ENCODE results near the gene TSSK2.
A peak's percentile ranks its signal among the peaks of the same experiment; 100 is the strongest.

The TSSK2 gene

GRCh38 chr22:19169002-19169946 is 38.2 kb downstream of the TSSK2 start:
- no peak overlapping the region; a peak in 1 of 22 replicates for H3K9ac ChIP-seq
- H3K27me3 ChIP-seq, result peaks cover 45 to 58% (median 55%) of the 10 kb centered on the region in 11 experiments
- 0 out of 20 replicates have a peak overlapping the region, but pooled peaks of 1 of the 10 experiments have one; percentile 99 for H3K4me3 ChIP-seq
- peaks cover 0 to 25% (median 18%) of the 10 kb centered on the region in 11 experiments; a peak in 13 of 22 replicates for H4K20me1 ChIP-seq
- TF ChIP-seq Cebpa-rat (IDR thresholded peaks at IDR 0.05), result no peak
- no peak overlapping the region for H3K27ac ChIP-seq
- H3K9me3 ChIP-seq (replicated peaks in 1 of 11), result peaks cover 0 to 6% (median 0%) of the 10 kb centered on the region in 11 experiments; a peak in 4 of 22 replicates
- H3K4me1 ChIP-seq, result peaks cover 29 to 33% (median 31%) of the 10 kb centered on the region in 10 experiments
- H3K4me2 ChIP-seq, result no peak overlapping the region
- H3K36me3 ChIP-seq, result peaks cover 0 to 10% (median 0%) of the 10 kb centered on the region in 11 experiments; a peak in 4 of 22 replicates

GRCh38 chr22:19169947-19170318 is 38.8 kb downstream of the TSSK2 start:
- no peak for TF ChIP-seq Cebpa-rat (IDR thresholded peaks at IDR 0.05)
- peaks cover 35 to 40% (median 38%) of the 10 kb centered on the region in 10 experiments for H3K4me1 ChIP-seq
- H3K36me3 ChIP-seq, result peaks cover 0 to 11% (median 2%) of the 10 kb centered on the region in 11 experiments; a peak in 7 of 22 replicates
- H3K4me3 ChIP-seq, result peak overlapping the region in 3 of 10 experiments; percentile 96 to 100 (median 99); a peak in 1 of 20 replicates
- H4K20me1 ChIP-seq, result peaks cover under 1 to 31% (median 24%) of the 10 kb centered on the region in 11 experiments; a peak in 18 of 22 replicates
- no peak overlapping the region for H3K9ac ChIP-seq
- peaks cover 45 to 58% (median 55%) of the 10 kb centered on the region in 11 experiments for H3K27me3 ChIP-seq
- H3K9me3 ChIP-seq (replicated peaks in 1 of 11), result no peaks in the 10 kb centered on the region
- no peak overlapping the region for H3K27ac ChIP-seq
- peak overlapping the region in 7 of 11 experiments; percentile 96 to 100 (median 99); a peak in 5 of 22 replicates for H3K4me2 ChIP-seq

GRCh38 chr22:19172213-19173046 is 41.3 kb downstream of the TSSK2 start:
- H3K36me3 ChIP-seq, result peaks cover 0 to 36% (median 13%) of the 10 kb centered on the region in 11 experiments; a peak in 10 of 22 replicates
- H4K20me1 ChIP-seq, result peaks cover 8 to 56% (median 42%) of the 10 kb centered on the region in 11 experiments; a peak in 19 of 22 replicates
- H3K27me3 ChIP-seq, result peaks cover 33 to 39% (median 38%) of the 10 kb centered on the region in 11 experiments
- no peaks in the 10 kb centered on the region for H3K9me3 ChIP-seq (replicated peaks in 1 of 11)
- H3K9ac ChIP-seq, result peak overlapping the region; percentile 95 to 100 (median 98)
- peak overlapping the region; percentile 96 to 100 (median 98) for H3K4me2 ChIP-seq
- peak overlapping the region; percentile 84 to 99 (median 96) for H3K27ac ChIP-seq
- no peak for TF ChIP-seq Cebpa-rat (IDR thresholded peaks at IDR 0.05)
- peaks cover 60 to 64% (median 63%) of the 10 kb centered on the region in 10 experiments for H3K4me1 ChIP-seq
- H3K4me3 ChIP-seq, result peak overlapping the region; percentile 90 to 100 (median 98)

- Histone ChIP-seq H3K36me3 (peaks cover 0 to 38% (median 13%) of the 10 kb centered on the region in 11 experiments; a peak in 10 of 22 replicates), H3K4me1 (peaks cover 64 to 69% (median 67%) of the 10 kb centered on the region in 10 experiments), H3K4me2 (peak overlapping the region; percentile 96 to 100 (median 98)), H3K27ac (peak overlapping the region in 9 of 11 experiments; percentile 91 to 99 (median 97); a peak in 18 of 22 replicates), H3K9ac (peak overlapping the region; percentile 95 to 100 (median 98); a peak in 21 of 22 replicates), H4K20me1 (peaks cover 8 to 62% (median 47%) of the 10 kb centered on the region in 11 experiments; a peak in 19 of 22 replicates), H3K9me3 (replicated peaks in 1 of 11) (no peaks in the 10 kb centered on the region), H3K27me3 (peaks cover 24 to 30% (median 29%) of the 10 kb centered on the region in 11 experiments), H3K4me3 (peak overlapping the region; percentile 2 to 100 (median 97); a peak in 18 of 20 replicates)
- TF ChIP-seq Cebpa-rat (IDR thresholded peaks at IDR 0.05), result no peak
Measured at GRCh38 chr22:19173047-19174035, 42.2 kb downstream of the TSSK2 start.

- peak overlapping the region in 9 of 10 experiments; percentile 2 to 100 (median 98); a peak in 17 of 20 replicates for H3K4me3 ChIP-seq
Measured at GRCh38 chr22:19174106-19175025, 43.3 kb downstream of the TSSK2 start.

GRCh38 chr22:19175026-19175601 is 44.0 kb downstream of the TSSK2 start:
- H4K20me1 ChIP-seq, result peaks cover 8 to 68% (median 47%) of the 10 kb centered on the region in 11 experiments; a peak in 19 of 22 replicates
- peaks cover 0 to 38% (median 13%) of the 10 kb centered on the region in 11 experiments; a peak in 10 of 22 replicates for H3K36me3 ChIP-seq
- peaks cover 70 to 77% (median 75%) of the 10 kb centered on the region in 10 experiments for H3K4me1 ChIP-seq
- H3K27ac ChIP-seq, result peak overlapping the region in 9 of 11 experiments; percentile 37 to 99 (median 97); a peak in 18 of 22 replicates
- H3K4me3 ChIP-seq, result peak overlapping the region in 8 of 10 experiments; percentile 90 to 100 (median 98); a peak in 13 of 20 replicates
- peaks cover 6 to 12% (median 11%) of the 10 kb centered on the region in 11 experiments for H3K27me3 ChIP-seq
- no peaks in the 10 kb centered on the region for H3K9me3 ChIP-seq (replicated peaks in 1 of 11)
- no peak for TF ChIP-seq Cebpa-rat (IDR thresholded peaks at IDR 0.05)
- H3K9ac ChIP-seq, result peak overlapping the region; percentile 24 to 100 (median 98); a peak in 19 of 22 replicates
- peak overlapping the region; percentile 96 to 100 (median 98) for H3K4me2 ChIP-seq

More at GRCh38 chr22:19174106-19175025, 43.3 kb downstream of the TSSK2 start:
- Histone ChIP-seq H3K4me1 (peaks cover 67 to 74% (median 70%) of the 10 kb centered on the region in 10 experiments), H3K27ac (peak overlapping the region in 9 of 11 experiments; percentile 37 to 99 (median 97); a peak in 18 of 22 replicates), H3K27me3 (peaks cover 14 to 19% (median 18%) of the 10 kb centered on the region in 11 experiments), H4K20me1 (peaks cover 8 to 64% (median 47%) of the 10 kb centered on the region in 11 experiments; a peak in 19 of 22 replicates), H3K9me3 (replicated peaks in 1 of 11) (no peaks in the 10 kb centered on the region), H3K36me3 (peaks cover 0 to 38% (median 13%) of the 10 kb centered on the region in 11 experiments; a peak in 10 of 22 replicates), H3K4me2 (peak overlapping the region; percentile 96 to 100 (median 98)), H3K9ac (peak overlapping the region; percentile 24 to 100 (median 98); a peak in 20 of 22 replicates)
- TF ChIP-seq Cebpa-rat (IDR thresholded peaks at IDR 0.05), result no peak

Measured in BLaER1 treated with 17β-estradiol and CSF1 and Interleukin-3, amounts not matched to agents 10 nM and 100 nM (cell line).